ENCODE results near the gene KLC1.

Gene KLC1

DNA sequence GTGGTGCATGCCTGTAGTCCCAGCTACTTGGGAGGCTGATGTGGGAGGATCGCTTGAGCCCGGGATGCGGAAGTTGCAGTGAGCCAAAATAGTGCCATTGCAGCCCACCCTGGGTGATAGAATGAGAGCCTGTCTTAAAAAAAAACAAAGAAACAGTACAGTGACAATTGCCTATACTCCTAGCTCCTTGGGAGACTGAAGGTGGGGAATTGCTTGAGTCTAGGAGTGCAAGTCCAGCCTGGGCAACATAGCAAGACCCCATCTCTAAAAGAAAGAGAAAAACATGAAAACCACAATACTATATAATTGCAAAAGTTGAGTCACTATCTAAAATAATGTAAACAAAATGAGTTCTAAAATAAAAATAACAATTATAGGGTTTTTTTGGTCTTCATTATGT lies 20.0 kb downstream of the KLC1 start:
- no peak overlapping the region for H2AFZ ChIP-seq (ENCODE audit: low read depth, low read length, severe bottlenecking)
- no peak overlapping the region for H3K9ac ChIP-seq (ENCODE audit: low read length)
- H3K27me3 ChIP-seq (ENCODE audit: low read length), result no peaks in the 10 kb centered on the region
- H3K4me3 ChIP-seq (ENCODE audit: insufficient read depth, low read length, poor library complexity, severe bottlenecking), result no peak overlapping the region
- H3F3A ChIP-seq (ENCODE audit: insufficient read depth), result no peaks in the 10 kb centered on the region
- TF ChIP-seq EZH2phosphoT487 (conservative IDR thresholded peaks at IDR 0.05; ENCODE audit: low read length) (no peak), CTCF (IDR thresholded peaks at IDR 0.05; ENCODE audit: insufficient read depth, low read length, poor library complexity, severe bottlenecking) (no peak)
- H3K9me2 ChIP-seq (replicated peaks; ENCODE audit: insufficient read depth, low read length), result no peaks in the 10 kb centered on the region
- H3K79me2 ChIP-seq (ENCODE audit: insufficient read depth, low read length), result peaks cover 99% of the 10 kb centered on the region
- H3K9me3 ChIP-seq (ENCODE audit: insufficient read depth, low read length), result no peaks in the 10 kb centered on the region
- H3K4me2 ChIP-seq (ENCODE audit: low read depth, low read length, poor library complexity, severe bottlenecking), result no peak overlapping the region
- H4K20me1 ChIP-seq (ENCODE audit: low read depth, low read length), result peaks cover 10% of the 10 kb centered on the region; the same call in 1 of the 2 replicates
- 0 out of 2 replicates have a peak, but pooled peaks cover under 1% of the 10 kb centered on the region for H3K36me3 ChIP-seq (ENCODE audit: low read length)
- H3K27ac ChIP-seq (ENCODE audit: low read depth, low read length), result no peak overlapping the region

- Histone ChIP-seq H4K20me1 (ENCODE audit: low read depth, low read length) (peaks cover 10% of the 10 kb centered on the region; the same call in 1 of the 2 replicates), H3K4me2 (ENCODE audit: low read depth, low read length, poor library complexity, severe bottlenecking) (no peak overlapping the region), H3K27ac (ENCODE audit: low read depth, low read length) (no peak overlapping the region), H3K9ac (ENCODE audit: low read length) (no peak overlapping the region), H3F3A (ENCODE audit: insufficient read depth) (no peaks in the 10 kb centered on the region), H3K9me3 (ENCODE audit: insufficient read depth, low read length) (no peaks in the 10 kb centered on the region), H3K27me3 (ENCODE audit: low read length) (no peaks in the 10 kb centered on the region), H2AFZ (ENCODE audit: low read depth, low read length, severe bottlenecking) (no peak overlapping the region), H3K9me2 (replicated peaks; ENCODE audit: insufficient read depth, low read length) (no peaks in the 10 kb centered on the region), H3K36me3 (ENCODE audit: low read length) (peaks cover 10% of the 10 kb centered on the region; the same call in 1 of the 2 replicates), H3K4me3 (ENCODE audit: insufficient read depth, low read length, poor library complexity, severe bottlenecking) (no peak overlapping the region), H3K79me2 (ENCODE audit: insufficient read depth, low read length) (peaks cover 88% of the 10 kb centered on the region)
- TF ChIP-seq CTCF (IDR thresholded peaks at IDR 0.05; ENCODE audit: insufficient read depth, low read length, poor library complexity, severe bottlenecking) (no peak), EZH2phosphoT487 (conservative IDR thresholded peaks at IDR 0.05; ENCODE audit: low read length) (no peak)
Measured at GRCh38 chr14:103650213-103650612, 21.2 kb downstream of the KLC1 start.

- Histone ChIP-seq H3K4me3 (ENCODE audit: insufficient read depth, low read length, poor library complexity, severe bottlenecking) (no peak overlapping the region), H3K36me3 (ENCODE audit: low read length) (peaks cover 13% of the 10 kb centered on the region; the same call in 1 of the 2 replicates), H3K9me2 (replicated peaks; ENCODE audit: insufficient read depth, low read length) (no peaks in the 10 kb centered on the region), H3K9me3 (ENCODE audit: insufficient read depth, low read length) (no peaks in the 10 kb centered on the region), H3F3A (ENCODE audit: insufficient read depth) (no peaks in the 10 kb centered on the region), H2AFZ (ENCODE audit: low read depth, low read length, severe bottlenecking) (no peak overlapping the region), H3K79me2 (ENCODE audit: insufficient read depth, low read length) (peaks cover 77% of the 10 kb centered on the region), H3K4me2 (ENCODE audit: low read depth, low read length, poor library complexity, severe bottlenecking) (no peak overlapping the region), H3K27me3 (ENCODE audit: low read length) (no peaks in the 10 kb centered on the region), H3K27ac (ENCODE audit: low read depth, low read length) (no peak overlapping the region), H4K20me1 (ENCODE audit: low read depth, low read length) (peaks cover 9% of the 10 kb centered on the region; the same call in 1 of the 2 replicates), H3K9ac (ENCODE audit: low read length) (no peak overlapping the region)
- TF ChIP-seq CTCF (IDR thresholded peaks at IDR 0.05; ENCODE audit: insufficient read depth, low read length, poor library complexity, severe bottlenecking) (no peak), EZH2phosphoT487 (conservative IDR thresholded peaks at IDR 0.05; ENCODE audit: low read length) (no peak)
Measured at GRCh38 chr14:103651585-103651984, 22.6 kb downstream of the KLC1 start.

Measured in SU-DHL-6 (cell line).